HEK293T (cell line): Measurements from ENCODE around the gene BTBD9.

Experiments used
- BHLHE40 ChIP-seq: fragments of 450-650 bp; IDR thresholded peaks from 2 replicates; pipeline ENCODE4 v1.6.1; 2016; ENCODE audit warnings: mild to moderate bottlenecking, moderate library complexity, borderline replicate concordance
- FOXK2 ChIP-seq: fragments of 450-650 bp; IDR thresholded peaks from 2 replicates; pipeline ENCODE4 v1.6.1; 2016; ENCODE audit warnings: mild to moderate bottlenecking
- FOXM1 ChIP-seq: fragments of 450-650 bp; IDR thresholded peaks from 2 replicates; pipeline ENCODE4 v1.6.1; 2017; ENCODE audit warnings: mild to moderate bottlenecking, borderline replicate concordance
- LEF1 ChIP-seq: fragments of 450-650 bp; IDR thresholded peaks from 2 replicates; pipeline ENCODE4 v1.6.1; 2017; ENCODE audit warnings: mild to moderate bottlenecking, borderline replicate concordance
- NFRKB ChIP-seq: fragments of 450-650 bp; IDR thresholded peaks from 2 replicates; pipeline ENCODE4 v1.6.1; 2016; ENCODE audit warnings: mild to moderate bottlenecking, moderate library complexity
- SP1 ChIP-seq: fragments of 450-650 bp; IDR thresholded peaks from 2 replicates; pipeline ENCODE4 v1.6.1; 2017

DNA sequence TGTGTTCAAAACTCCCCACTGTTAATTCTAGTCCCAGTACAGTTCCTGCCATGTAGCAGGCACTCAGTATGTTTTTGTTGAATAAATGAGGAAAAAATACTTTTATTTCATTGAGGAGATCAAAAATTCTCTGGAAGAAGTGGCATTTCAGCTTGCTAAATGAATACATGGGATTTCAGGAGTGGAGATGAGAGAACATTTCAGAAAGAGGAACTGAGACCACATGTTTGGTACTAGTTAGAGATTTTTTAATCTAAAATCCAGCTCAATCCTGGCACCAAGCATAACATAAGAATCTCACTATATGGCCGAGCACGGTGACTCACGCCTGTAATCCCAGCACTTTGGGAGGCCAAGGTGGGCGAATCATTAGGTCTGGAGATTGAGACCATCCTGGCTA lies 75.4 kb downstream of the BTBD9 start:
- TF ChIP-seq NFRKB, result no peak
- no peak for TF ChIP-seq LEF1
- TF ChIP-seq BHLHE40, result no peak
- TF ChIP-seq FOXK2, result no peak
- TF ChIP-seq SP1, result no peak
- TF ChIP-seq FOXM1, result no peak
